ENCODE data around the gene PPP6R1.

The PPP6R1 gene

GRCh38 chr19:55304279-55304978, 45.6 kb upstream of the PPP6R1 start:
- peak; percentile 59 for DNase-seq (ENCODE audit: low spot score)
- H3K27ac ChIP-seq = peak overlapping the region; percentile 20; the same call in 1 of the 2 replicates
- TF ChIP-seq CTCF (conservative IDR thresholded peaks at IDR 0.05; ENCODE audit: low read depth) = no peak
- ChIA-PET POLR2A (ENCODE audit: low non-redundant PET) (interaction anchor here (0.6 kb wide), 1 partner anchor 288 kb away, joined by 7 read pairs; no protein-coding TSS in a partner anchor), CTCF (no interaction called here)

GRCh38 chr19:55303477-55303876, 44.7 kb upstream of the PPP6R1 start:
- ChIA-PET POLR2A (ENCODE audit: low non-redundant PET) (no interaction called here), CTCF (interaction anchor here (3.4 kb wide), 1 partner anchor 80 kb away, joined by 21 read pairs; the partner anchor contains the start of gene TMEM238)
- TF ChIP-seq CTCF (conservative IDR thresholded peaks at IDR 0.05; ENCODE audit: low read depth) = no peak
- DNase-seq (ENCODE audit: low spot score) = no peak
- peak overlapping the region; percentile 20 for H3K27ac ChIP-seq

- ChIA-PET CTCF (interaction anchor here (0.5 to 3.4 kb wide), 12 partner anchors 9 to 284 kb away, joined by 3 to 21 read pairs (median 4); partner anchors contain the start of genes GARIN5B, KMT5C, TMEM190 and TMEM238), POLR2A (ENCODE audit: low non-redundant PET) (interaction anchor here (1.0 kb wide), 1 partner anchor 37 kb away, joined by 4 read pairs; the partner anchor contains the start of gene KMT5C)
- no peak for DNase-seq (ENCODE audit: low spot score)
- peak overlapping the region; percentile 54 for H3K27ac ChIP-seq
- TF ChIP-seq CTCF (conservative IDR thresholded peaks at IDR 0.05; ENCODE audit: low read depth) = no peak
These were observed 43.5 kb upstream of the PPP6R1 start for GRCh38 chr19:55302318-55302703.

- H3K27ac ChIP-seq = peak overlapping the region; percentile 54
- peak; percentile 98 for DNase-seq (ENCODE audit: low spot score)
- peak; percentile 93 for TF ChIP-seq CTCF (conservative IDR thresholded peaks at IDR 0.05; ENCODE audit: low read depth)
- ChIA-PET CTCF (interaction anchor here (0.6 to 3.4 kb wide), 25 partner anchors 10 to 285 kb away, joined by 3 to 21 read pairs (median 3); partner anchors contain the start of genes GARIN5B, KMT5C, TMEM190 and TMEM238), POLR2A (ENCODE audit: low non-redundant PET) (interaction anchor here (0.9 to 1.0 kb wide), 2 partner anchors 38 to 82 kb away, joined by 4 to 9 read pairs; partner anchors contain the start of genes KMT5C and TMEM238)
These were observed 42.9 kb upstream of the PPP6R1 start for GRCh38 chr19:55301459-55302317.

- no peak for DNase-seq (ENCODE audit: low spot score)
- TF ChIP-seq CTCF (conservative IDR thresholded peaks at IDR 0.05; ENCODE audit: low read depth) = no peak
- ChIA-PET CTCF (interaction anchor here (0.6 to 3.4 kb wide), 17 partner anchors 9 to 231 kb away, joined by 3 to 21 read pairs (median 3); partner anchors contain the start of gene TMEM238), POLR2A (ENCODE audit: low non-redundant PET) (interaction anchor here (0.9 kb wide), 1 partner anchor 83 kb away, joined by 9 read pairs; the partner anchor contains the start of gene TMEM238)
- peak overlapping the region; percentile 54 for H3K27ac ChIP-seq
These were observed 42.2 kb upstream of the PPP6R1 start for GRCh38 chr19:55300886-55301458.
